Islet of Langerhans (tissue), 1 donor: Measurements from ENCODE around the gene GOLGA3.
"Not testable (repeated sequence)": the region's sequence is repeated elsewhere in the genome, so short reads cannot be mapped to it uniquely, and the experiment has no call there.

Experiments
- FAIRE-seq: peaks from one replicate; lab custom pipeline; 2011; peaks lifted over from hg19 to GRCh38; lab: Jason Lieb, UNC

The GOLGA3 gene, protein sequence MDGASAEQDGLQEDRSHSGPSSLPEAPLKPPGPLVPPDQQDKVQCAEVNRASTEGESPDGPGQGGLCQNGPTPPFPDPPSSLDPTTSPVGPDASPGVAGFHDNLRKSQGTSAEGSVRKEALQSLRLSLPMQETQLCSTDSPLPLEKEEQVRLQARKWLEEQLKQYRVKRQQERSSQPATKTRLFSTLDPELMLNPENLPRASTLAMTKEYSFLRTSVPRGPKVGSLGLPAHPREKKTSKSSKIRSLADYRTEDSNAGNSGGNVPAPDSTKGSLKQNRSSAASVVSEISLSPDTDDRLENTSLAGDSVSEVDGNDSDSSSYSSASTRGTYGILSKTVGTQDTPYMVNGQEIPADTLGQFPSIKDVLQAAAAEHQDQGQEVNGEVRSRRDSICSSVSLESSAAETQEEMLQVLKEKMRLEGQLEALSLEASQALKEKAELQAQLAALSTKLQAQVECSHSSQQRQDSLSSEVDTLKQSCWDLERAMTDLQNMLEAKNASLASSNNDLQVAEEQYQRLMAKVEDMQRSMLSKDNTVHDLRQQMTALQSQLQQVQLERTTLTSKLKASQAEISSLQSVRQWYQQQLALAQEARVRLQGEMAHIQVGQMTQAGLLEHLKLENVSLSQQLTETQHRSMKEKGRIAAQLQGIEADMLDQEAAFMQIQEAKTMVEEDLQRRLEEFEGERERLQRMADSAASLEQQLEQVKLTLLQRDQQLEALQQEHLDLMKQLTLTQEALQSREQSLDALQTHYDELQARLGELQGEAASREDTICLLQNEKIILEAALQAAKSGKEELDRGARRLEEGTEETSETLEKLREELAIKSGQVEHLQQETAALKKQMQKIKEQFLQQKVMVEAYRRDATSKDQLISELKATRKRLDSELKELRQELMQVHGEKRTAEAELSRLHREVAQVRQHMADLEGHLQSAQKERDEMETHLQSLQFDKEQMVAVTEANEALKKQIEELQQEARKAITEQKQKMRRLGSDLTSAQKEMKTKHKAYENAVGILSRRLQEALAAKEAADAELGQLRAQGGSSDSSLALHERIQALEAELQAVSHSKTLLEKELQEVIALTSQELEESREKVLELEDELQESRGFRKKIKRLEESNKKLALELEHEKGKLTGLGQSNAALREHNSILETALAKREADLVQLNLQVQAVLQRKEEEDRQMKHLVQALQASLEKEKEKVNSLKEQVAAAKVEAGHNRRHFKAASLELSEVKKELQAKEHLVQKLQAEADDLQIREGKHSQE (N-terminal part only)

DNA sequence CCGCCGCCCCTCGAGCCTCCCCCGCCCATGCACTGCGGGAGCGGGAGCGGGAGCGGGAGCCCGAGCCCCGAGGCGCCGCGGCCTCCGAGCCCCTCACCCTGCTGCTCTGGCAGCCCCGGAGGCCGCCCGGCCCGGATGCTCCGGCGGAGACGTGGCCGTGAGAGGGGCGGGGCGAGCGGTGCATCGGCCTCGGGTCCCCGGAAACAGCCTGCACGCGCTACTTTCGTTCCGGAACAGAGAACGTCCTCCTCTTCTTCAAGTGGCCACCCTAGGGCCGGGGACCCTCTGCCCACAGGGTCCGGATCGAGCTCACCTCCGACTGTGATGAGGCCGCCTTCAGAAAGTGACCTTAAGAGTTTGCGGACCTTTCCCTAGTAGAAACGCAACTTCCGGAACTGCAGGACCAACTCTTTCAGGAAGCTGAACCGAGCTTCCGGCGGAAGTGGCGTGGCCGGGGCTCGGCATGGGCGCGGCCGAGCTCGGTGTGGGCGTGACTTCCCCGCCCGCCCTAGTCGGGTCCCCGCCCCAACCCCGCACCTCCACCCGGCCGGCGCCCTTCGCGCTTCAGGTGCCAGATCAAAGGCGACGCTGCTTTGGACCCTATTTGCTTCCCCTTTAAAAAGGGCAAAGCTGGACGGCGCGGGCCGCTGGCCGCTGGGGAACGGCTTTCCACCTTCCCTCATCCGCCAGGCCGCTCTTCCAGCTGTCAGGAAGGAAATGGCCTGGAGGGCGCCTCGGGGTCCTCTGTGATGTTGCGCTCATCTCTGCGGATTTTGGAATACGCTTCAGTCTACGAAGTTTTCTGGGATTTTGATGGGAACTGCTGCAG, at the start of gene GOLGA3:
Gene GOLGA3 (minus strand): TSS at position 164 of the 829 bp plus-strand sequence. CDS start 6,741 bp downstream, outside the sequence.
- no peak for FAIRE-seq

- not testable (repeated sequence) for FAIRE-seq
Observed at GRCh38 chr12:132874620-132875019, 46.0 kb upstream of the GOLGA3 start.

DNA sequence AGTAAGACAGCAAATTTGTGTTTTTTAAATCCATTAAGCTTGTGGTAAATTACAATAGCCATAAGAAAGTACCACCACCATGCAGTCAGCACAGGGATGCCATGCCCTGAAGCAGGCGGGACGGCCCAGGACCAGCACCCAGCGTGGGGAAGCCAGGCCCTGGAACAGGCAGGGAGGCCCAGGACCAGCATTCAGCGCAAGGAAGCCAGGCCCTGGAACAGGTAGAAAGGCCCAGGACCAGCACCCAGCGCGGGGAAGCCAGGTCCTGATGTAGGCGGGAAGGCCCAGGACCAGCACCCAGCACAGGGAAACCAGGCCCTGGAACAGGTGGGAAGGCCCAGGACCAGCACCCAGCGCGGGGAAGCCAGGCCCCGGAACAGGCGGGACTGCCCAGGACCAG, 45.5 kb upstream of the GOLGA3 start:
- FAIRE-seq: no peak

- FAIRE-seq: no peak
Observed at GRCh38 chr12:132873724-132874123, 45.1 kb upstream of the GOLGA3 start.

- FAIRE-seq: no peak
Observed at GRCh38 chr12:132872975-132873421, 44.3 kb upstream of the GOLGA3 start.

- FAIRE-seq: no peak
Observed at GRCh38 chr12:132872073-132872855, 43.6 kb upstream of the GOLGA3 start.

DNA sequence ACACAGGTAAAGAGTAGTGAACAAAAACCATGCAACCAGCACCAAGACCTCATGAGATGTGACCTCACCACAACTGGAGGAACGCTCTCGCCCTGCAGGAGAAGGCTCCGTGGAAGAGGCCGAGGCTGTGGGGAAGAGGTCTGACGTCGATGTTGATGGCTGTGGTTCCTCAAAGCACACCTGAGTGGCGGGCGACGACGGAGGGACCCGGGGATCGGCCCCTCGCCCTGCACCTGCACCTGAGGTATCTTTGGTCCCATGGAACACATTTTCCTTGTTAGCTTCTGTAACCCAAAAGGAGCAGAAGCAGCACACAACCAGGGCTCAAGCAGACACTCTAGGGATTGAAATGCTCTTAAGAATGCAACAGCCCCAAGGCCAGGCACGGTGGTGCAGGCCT, 40.9 kb upstream of the GOLGA3 start:
- FAIRE-seq: no peak

DNA sequence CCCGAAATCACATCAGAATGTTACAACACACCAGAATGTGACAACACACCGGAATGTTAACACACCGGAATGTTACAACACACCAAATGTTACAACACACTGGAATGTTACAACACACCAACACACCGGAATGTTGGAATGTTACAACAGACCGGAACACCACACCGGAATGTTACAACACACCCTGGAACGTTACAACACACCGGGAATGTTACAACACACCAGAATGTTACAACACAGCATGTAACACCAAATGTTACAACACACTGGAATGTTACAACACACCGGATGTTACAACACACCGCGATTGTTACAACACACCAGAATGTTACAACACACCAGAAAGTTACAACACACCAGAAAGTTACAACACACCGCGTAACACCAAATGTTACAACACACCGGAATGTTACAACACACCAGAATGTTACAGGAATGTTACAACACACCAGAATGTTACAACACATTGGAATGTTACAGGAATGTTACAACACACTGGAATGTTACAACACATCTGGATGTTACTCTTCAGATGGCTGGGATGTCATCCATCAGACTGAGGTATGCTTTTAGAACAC, 37.7 kb upstream of the GOLGA3 start:
- no peak for FAIRE-seq

- FAIRE-seq: no peak
Observed at GRCh38 chr12:132861558-132861957, 32.9 kb upstream of the GOLGA3 start.

DNA sequence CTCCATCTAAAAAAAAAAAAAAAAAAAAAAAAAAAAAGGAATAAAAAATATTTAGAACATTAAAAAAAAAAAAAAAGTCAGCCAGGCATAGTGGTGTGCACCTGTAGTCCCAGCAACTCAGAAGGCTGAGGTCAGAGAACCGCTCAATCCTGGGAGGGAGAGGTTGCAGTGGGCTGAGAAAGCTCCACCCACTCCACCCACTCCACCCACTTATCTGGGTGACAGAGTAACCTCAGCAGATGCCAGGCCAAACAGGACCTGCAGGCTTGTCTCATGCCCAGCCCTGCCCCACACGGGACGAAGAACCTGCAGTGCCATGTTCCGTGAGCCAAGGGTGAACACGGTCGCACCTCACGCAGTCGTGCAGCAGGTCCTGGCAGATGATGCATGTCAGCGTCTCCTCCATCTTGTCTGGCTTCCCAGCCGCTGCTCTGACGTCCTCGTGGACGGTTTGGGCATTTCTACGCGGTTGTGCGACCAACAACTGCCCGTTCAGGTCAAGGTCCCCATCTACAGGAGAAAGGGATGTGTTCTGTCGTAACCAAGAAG, 30.1 kb upstream of the GOLGA3 start:
- no peak for FAIRE-seq

DNA sequence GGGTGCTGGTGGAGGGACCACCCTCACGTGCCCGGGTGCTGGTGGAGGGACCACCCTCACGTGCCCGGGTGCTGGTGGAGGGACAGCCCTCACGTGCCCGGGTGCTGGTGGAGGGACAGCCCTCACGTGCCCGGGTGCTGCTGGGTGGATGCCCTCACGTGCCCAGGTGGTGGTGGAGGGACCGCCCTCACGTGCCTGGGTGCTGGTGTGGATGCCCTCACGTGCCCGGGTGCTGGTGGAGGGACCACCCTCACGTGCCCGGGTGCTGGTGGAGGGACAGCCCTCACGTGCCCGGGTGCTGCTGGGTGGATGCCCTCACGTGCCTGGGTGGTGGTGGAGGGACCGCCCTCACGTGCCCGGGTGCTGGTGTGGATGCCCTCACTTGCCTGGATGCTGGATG, 28.4 kb upstream of the GOLGA3 start:
- not testable (repeated sequence) for FAIRE-seq

GRCh38 chr12:132856581-132856980, 27.9 kb upstream of the GOLGA3 start:
- FAIRE-seq: no peak

GRCh38 chr12:132855211-132855610, 26.5 kb upstream of the GOLGA3 start:
- not testable (repeated sequence) for FAIRE-seq

- no peak for FAIRE-seq
Observed at GRCh38 chr12:132853285-132854092, 24.8 kb upstream of the GOLGA3 start.

DNA sequence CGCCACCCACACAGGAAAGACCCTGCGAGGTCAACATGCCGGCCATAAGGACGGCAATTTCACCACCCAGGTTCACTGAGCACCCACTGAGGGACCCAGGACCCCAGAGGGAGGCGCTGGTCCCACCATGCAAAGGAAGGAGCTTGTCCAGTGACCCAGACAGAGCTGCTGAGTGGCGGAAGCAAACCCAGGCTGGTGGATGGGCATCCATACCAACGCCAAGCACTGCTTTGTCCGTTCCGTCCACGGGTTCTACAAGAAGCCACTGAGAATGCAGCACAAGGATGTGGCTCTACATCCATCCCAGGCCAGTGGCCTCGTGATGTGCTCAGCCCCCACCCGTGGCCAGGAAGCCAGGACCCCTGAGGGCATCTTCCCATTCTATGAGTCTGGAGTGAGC, 23.8 kb upstream of the GOLGA3 start:
- FAIRE-seq: no peak

- FAIRE-seq: no peak
Observed at GRCh38 chr12:132851465-132851864, 22.8 kb upstream of the GOLGA3 start.

GRCh38 chr12:132850291-132850690, 21.6 kb upstream of the GOLGA3 start:
- no peak for FAIRE-seq

GRCh38 chr12:132848521-132848920, 19.9 kb upstream of the GOLGA3 start:
- FAIRE-seq: no peak
